CD14-positive monocyte (primary cell): ENCODE data around the gene ANGPTL7. TPM values are rescaled to one million over a fixed set of nuclear protein-coding genes. Genes with fewer than 3 reads are reported as not detected.

Source experiments
- DNase-seq, 3 donors: peaks; one replicate each; pipeline ENCODE4 v3.0.0-alpha.2; 2011 to 2022
- H2AFZ ChIP-seq: 2 replicates; pipeline ENCODE4 v1.6.0; 2012; ENCODE audit warnings: mild to moderate bottlenecking, low read depth, low read length, inconsistent platforms; ENCODE audit not compliant: insufficient read depth, poor library complexity, severe bottlenecking
- H3K27ac ChIP-seq, 2 donors: 1 replicate in 1 of 2; 2 replicates in 1 of 2; pipeline ENCODE4 v1.5.1; 2012 to 2013; ENCODE audit warnings: low read length in 2 of 2, control low read depth in 1 of 2, inconsistent platforms in 1 of 2, low read depth in 1 of 2, mild to moderate bottlenecking in 1 of 2
- H3K27me3 ChIP-seq, 2 donors: one replicate each; pipeline versions ENCODE4 v1.6.0 to v1.6.1; 2011 to 2013; ENCODE audit warnings: low read length in 2 of 2; ENCODE audit not compliant: control insufficient read depth in 2 of 2, insufficient read depth in 2 of 2
- H3K36me3 ChIP-seq, 2 donors: replicated peaks in 1 of 2; 1 replicate in 1 of 2; 2 replicates in 1 of 2; pipeline versions ENCODE4 v1.5.1 to v1.6.1; 2012 to 2013; ENCODE audit warnings: low read length in 2 of 2, control low read depth in 1 of 2, inconsistent platforms in 1 of 2, mild to moderate bottlenecking in 1 of 2; ENCODE audit not compliant: insufficient read depth in 2 of 2, control insufficient read depth in 1 of 2
- H3K4me1 ChIP-seq, 2 donors: 1 replicate in 1 of 2; 2 replicates in 1 of 2; pipeline versions ENCODE4 v1.5.1 to v1.6.1; 2012 to 2013; ENCODE audit warnings: low read length in 2 of 2, control low read depth in 1 of 2, inconsistent platforms in 1 of 2, mild to moderate bottlenecking in 1 of 2, moderate library complexity in 1 of 2; ENCODE audit not compliant: insufficient read depth in 2 of 2, control insufficient read depth in 1 of 2
- H3K4me2 ChIP-seq: replicated peaks from 2 replicates; pipeline ENCODE3; 2012; ENCODE audit warnings: low read length, moderate library complexity, mild to moderate bottlenecking; ENCODE audit not compliant: poor library complexity, severe bottlenecking; ENCODE audit errors: extremely low read depth
- H3K4me3 ChIP-seq, 3 experiments: fragments of 200-600 bp in 1 of 3; sonication (generic) in 1 of 3; replicated peaks in 1 of 3; 1 replicate in 2 of 3; 2 replicates in 1 of 3; pipeline ENCODE4 v1.5.1; 2011 to 2013; ENCODE audit warnings: low read length in 3 of 3, mild to moderate bottlenecking in 3 of 3, control low read depth in 2 of 3, low read depth in 2 of 3, inconsistent platforms in 1 of 3, moderate library complexity in 1 of 3
- H3K79me2 ChIP-seq: 2 replicates; pipeline ENCODE4 v1.6.0; 2012; ENCODE audit warnings: mild to moderate bottlenecking, control low read depth, inconsistent platforms, low read length, moderate library complexity; ENCODE audit not compliant: insufficient read depth
- H3K9ac ChIP-seq: 2 replicates; pipeline ENCODE4 v1.6.0; 2017; ENCODE audit warnings: low read length, mild to moderate bottlenecking; ENCODE audit not compliant: insufficient read depth, poor library complexity, severe bottlenecking
- H3K9me3 ChIP-seq, 2 donors: replicated peaks in 1 of 2; 1 replicate in 1 of 2; 2 replicates in 1 of 2; pipeline versions ENCODE4 v1.5.1 to v1.6.1; 2012 to 2013; ENCODE audit warnings: low read length in 2 of 2, control low read depth in 1 of 2; ENCODE audit not compliant: control insufficient read depth in 1 of 2, insufficient read depth in 1 of 2
- H4K20me1 ChIP-seq: 2 replicates; pipeline ENCODE4 v1.6.0; 2012; ENCODE audit warnings: mild to moderate bottlenecking, low read length, control low read depth, moderate library complexity; ENCODE audit not compliant: insufficient read depth
- H3K27ac Mint-ChIP-seq, 7 donors: one replicate each; pipeline ENCODE4 v1.8.0; 2020; ENCODE audit warnings: mild to moderate bottlenecking in 7 of 7, mixed read lengths in 7 of 7, moderate library complexity in 6 of 7, inconsistent platforms in 2 of 7
- H3K27me3 Mint-ChIP-seq, 3 donors: one replicate each; pipeline ENCODE4 v1.8.0; 2021 to 2022; ENCODE audit warnings: low read depth in 3 of 3, mild to moderate bottlenecking in 3 of 3, mixed read lengths in 3 of 3, moderate library complexity in 3 of 3, inconsistent platforms in 1 of 3
- H3K36me3 Mint-ChIP-seq, 2 donors: one replicate each; pipeline ENCODE4 v1.8.0; 2020; ENCODE audit warnings: mixed read lengths in 2 of 2, inconsistent platforms in 1 of 2, mild to moderate bottlenecking in 1 of 2
- H3K4me1 Mint-ChIP-seq: one replicate; pipeline ENCODE4 v1.8.0; 2020; ENCODE audit warnings: mild to moderate bottlenecking, mixed read lengths
- H3K4me3 Mint-ChIP-seq, 2 donors: one replicate each; pipeline ENCODE4 v1.8.0; 2020; ENCODE audit warnings: mild to moderate bottlenecking in 2 of 2, mixed read lengths in 2 of 2, moderate library complexity in 1 of 2
- H3K9me3 Mint-ChIP-seq, 7 donors: one replicate each; pipeline ENCODE4 v1.8.0; 2020 to 2022; ENCODE audit warnings: mixed read lengths in 7 of 7, mild to moderate bottlenecking in 6 of 7, moderate library complexity in 6 of 7, inconsistent platforms in 2 of 7
- CTCF ChIP-seq: fragments of 200-600 bp; IDR thresholded peaks from one replicate; pipeline ENCODE4 v1.8.0; 2022; ENCODE audit warnings: antibody characterized with exemption, mild to moderate bottlenecking
- WGBS: methylation state at CpG from one replicate; pipeline ENCODE4 v1.1.5; 2013; ENCODE audit warnings: missing lambda C conversion rate; ENCODE audit not compliant: insufficient coverage; 5-methylcytosine and 5-hydroxymethylcytosine counted together
- intact Hi-C, 2 donors: fragments of 100-400 bp; cut with micrococcal nuclease; formaldehyde crosslinking; loops; one replicate each; pipeline versions ENCODE4 v1.15.0 to v1.15.1; 2023
- polyA plus RNA-seq, 3 donors: library from polyadenylated mRNA; depleted of rRNA in 1 of 3; unstranded in 2 of 3; stranded (reverse) in 1 of 3; fragments of 300-500 nt in 2 of 3; fragments of >200 nt in 1 of 3; fragmentation: Illumina TruSeq in 2 of 3; gene quantifications; 1 replicate in 2 of 3; 2 replicates in 1 of 3; pipeline ENCODE4 v1.2.3, GENCODE V29; 2012 to 2021

Gene ANGPTL7
- polyA plus RNA-seq, 3 donors, result not detected

- DNase-seq, result no peak
- WGBS, result 97% methylated on average over 5 of the region's 6 CpGs
- no peak overlapping the region for H3K4me3 ChIP-seq
- no peaks in the 10 kb centered on the region for H3K4me1 ChIP-seq
- Mint-ChIP-seq H3K27ac (peak overlapping the region in 1 of 7 donors; percentile 40), H3K4me1 (no peaks in the 10 kb centered on the region), H3K4me3 (no peak overlapping the region), H3K36me3 (peaks cover 83 to 99% of the 10 kb centered on the region in 2 donors), H3K9me3 (no peaks in the 10 kb centered on the region), H3K27me3 (peaks cover 0 to 1% (median 0%) of the 10 kb centered on the region in 3 donors)
- H3K4me2 ChIP-seq, result no peak overlapping the region
- no peaks in the 10 kb centered on the region for H3K9me3 ChIP-seq
- no peaks in the 10 kb centered on the region for H4K20me1 ChIP-seq
- intact Hi-C loops, result no loop called here
- no peak for TF ChIP-seq CTCF
- no peak overlapping the region for H3K27ac ChIP-seq
- H3K27me3 ChIP-seq, result no peaks in the 10 kb centered on the region
- no peaks in the 10 kb centered on the region for H3K79me2 ChIP-seq
- peaks cover 87 to 100% of the 10 kb centered on the region in 2 donors for H3K36me3 ChIP-seq
- no peak overlapping the region for H3K9ac ChIP-seq
- H2AFZ ChIP-seq, result no peak overlapping the region
Observed at GRCh38 chr1:11207898-11208611, 18.9 kb downstream of the ANGPTL7 start.

- no peak for TF ChIP-seq CTCF
- no peaks in the 10 kb centered on the region for H3K9me3 Mint-ChIP-seq
- no peaks in the 10 kb centered on the region for H3K4me1 Mint-ChIP-seq
- no peak overlapping the region for H3K4me2 ChIP-seq
- H3K36me3 Mint-ChIP-seq, result peaks cover 89 to 98% of the 10 kb centered on the region in 2 donors
- no peak overlapping the region for H3K4me3 Mint-ChIP-seq
- H2AFZ ChIP-seq, result no peak overlapping the region
- no peak overlapping the region for H3K27ac Mint-ChIP-seq
- WGBS, result 90% methylated on average over 4 of the region's 4 CpGs
- no peaks in the 10 kb centered on the region for H3K9me3 ChIP-seq
- H3K4me3 ChIP-seq, result no peak overlapping the region
- H3K36me3 ChIP-seq, result peaks cover 96 to 100% of the 10 kb centered on the region in 2 donors
- DNase-seq, result no peak
- H3K9ac ChIP-seq, result no peak overlapping the region
- no peaks in the 10 kb centered on the region for H3K27me3 ChIP-seq
- no peaks in the 10 kb centered on the region for H3K4me1 ChIP-seq
- H3K27ac ChIP-seq, result no peak overlapping the region
- intact Hi-C loops, result no loop called here
- H4K20me1 ChIP-seq, result no peaks in the 10 kb centered on the region
- H3K79me2 ChIP-seq, result no peaks in the 10 kb centered on the region
- no peaks in the 10 kb centered on the region for H3K27me3 Mint-ChIP-seq
Observed at GRCh38 chr1:11211461-11211860, 22.3 kb downstream of the ANGPTL7 start.
